ENCODE data around the gene ARID1B. TPM values are rescaled to one million over a fixed set of nuclear protein-coding genes. Genes with fewer than 3 reads are reported as not detected.

The ARID1B gene
- total and polyA plus RNA-seq, 2 of the 4 experiments (the other 2 are of a cell fraction) = 14.5 to 20.1 TPM

DNA sequence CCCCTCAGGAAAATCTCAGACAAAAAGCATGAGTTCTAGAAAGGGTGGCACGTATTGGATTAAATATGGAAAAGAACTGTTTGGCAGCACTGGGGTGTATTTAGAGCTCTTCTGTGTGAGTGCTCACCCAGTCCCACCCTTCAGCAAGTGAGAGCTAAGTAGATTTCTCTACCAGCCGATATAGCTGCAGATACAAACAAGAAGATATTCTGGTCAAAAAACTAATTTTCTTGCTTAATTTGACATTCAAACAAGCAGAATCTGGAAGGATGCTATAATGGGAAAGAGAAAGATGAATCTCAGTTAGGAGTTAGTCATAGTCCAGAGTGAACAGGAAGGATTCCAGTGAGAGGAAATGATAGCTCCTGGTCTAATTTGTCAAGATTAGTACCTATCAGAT, 314.1 kb downstream of the ARID1B start:
- peaks cover 23% of the 10 kb centered on the region for H3K9me1 ChIP-seq (ENCODE audit: insufficient read depth, low read length)
- H2AFZ ChIP-seq (replicated peaks; ENCODE audit: low read length, poor library complexity) = no peak overlapping the region
- peaks cover 32 to 61% of the 10 kb centered on the region in 2 experiments for H3K79me1 ChIP-seq (ENCODE audit: low read depth in 1 of 2, low read length in 2 of 2)
- no peaks in the 10 kb centered on the region for H3K27me3 ChIP-seq (ENCODE audit: control insufficient read depth, insufficient read depth, low read length)
- H3K4me3 ChIP-seq (ENCODE audit: insufficient read depth, low read depth, low read length) = no peak overlapping the region
- DNase-seq (no peak), ATAC-seq (ENCODE audit: low read depth) (no peak)
- no peak overlapping the region for H4K8ac ChIP-seq (ENCODE audit: low read depth in 2 of 2, low read length in 2 of 2)
- dilution Hi-C loops (cut with HindIII; ENCODE audit: low sequenced_read_pairs, unreplicated experiment) (no loop called here), intact Hi-C loops (cut with micrococcal nuclease) (loop anchor here (5.0 kb wide), 1 partner anchor 44 kb away; no protein-coding TSS in a partner anchor), in situ Hi-C loops (cut with MboI; ENCODE audit: low sequenced_read_pairs) (no loop called here)
- H2AK5ac ChIP-seq (ENCODE audit: low read depth, low read length) = no peak overlapping the region
- CTCF ChIA-PET = no interaction called here
- no peaks in the 10 kb centered on the region for H3K9me3 ChIP-seq (ENCODE audit: control insufficient read depth, insufficient read depth, low read length)
- H2AK9ac ChIP-seq (replicated peaks; ENCODE audit: low read depth, low read length, poor library complexity) = no peak overlapping the region
- no peaks in the 10 kb centered on the region; the same call in 1 of the 2 replicates for H4K20me1 ChIP-seq (ENCODE audit: insufficient read depth, low read length)
- no peak overlapping the region for H2BK120ac ChIP-seq (ENCODE audit: low read depth, low read length)
- no peak overlapping the region for H4K91ac ChIP-seq (ENCODE audit: insufficient read depth, low read depth, low read length)
- no peak overlapping the region for H3K23ac ChIP-seq (ENCODE audit: low read depth, low read length)
- no peak overlapping the region for H4K5ac ChIP-seq (ENCODE audit: low read depth, low read length)
- TF ChIP-seq SMC3 (IDR thresholded peaks at IDR 0.05; ENCODE audit: low read depth, low read length) = no peak
- no peak for TF ChIP-seq MXI1 (IDR thresholded peaks at IDR 0.05; ENCODE audit: borderline replicate concordance, low read depth, low read length)
- TF ChIP-seq, protein P1, sequence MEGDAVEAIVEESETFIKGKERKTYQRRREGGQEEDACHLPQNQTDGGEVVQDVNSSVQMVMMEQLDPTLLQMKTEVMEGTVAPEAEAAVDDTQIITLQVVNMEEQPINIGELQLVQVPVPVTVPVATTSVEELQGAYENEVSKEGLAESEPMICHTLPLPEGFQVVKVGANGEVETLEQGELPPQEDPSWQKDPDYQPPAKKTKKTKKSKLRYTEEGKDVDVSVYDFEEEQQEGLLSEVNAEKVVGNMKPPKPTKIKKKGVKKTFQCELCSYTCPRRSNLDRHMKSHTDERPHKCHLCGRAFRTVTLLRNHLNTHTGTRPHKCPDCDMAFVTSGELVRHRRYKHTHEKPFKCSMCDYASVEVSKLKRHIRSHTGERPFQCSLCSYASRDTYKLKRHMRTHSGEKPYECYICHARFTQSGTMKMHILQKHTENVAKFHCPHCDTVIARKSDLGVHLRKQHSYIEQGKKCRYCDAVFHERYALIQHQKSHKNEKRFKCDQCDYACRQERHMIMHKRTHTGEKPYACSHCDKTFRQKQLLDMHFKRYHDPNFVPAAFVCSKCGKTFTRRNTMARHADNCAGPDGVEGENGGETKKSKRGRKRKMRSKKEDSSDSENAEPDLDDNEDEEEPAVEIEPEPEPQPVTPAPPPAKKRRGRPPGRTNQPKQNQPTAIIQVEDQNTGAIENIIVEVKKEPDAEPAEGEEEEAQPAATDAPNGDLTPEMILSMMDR (conservative IDR thresholded peaks at IDR 0.05; ENCODE audit: low read depth, low read length) = no peak
- no peak for TF ChIP-seq NFE2L2 (IDR thresholded peaks at IDR 0.05; ENCODE audit: low read depth, low read length)
- no peak for TF ChIP-seq CEBPB (IDR thresholded peaks at IDR 0.05; ENCODE audit: low read depth, low read length)
- H3K18ac ChIP-seq (ENCODE audit: low read depth, low read length) = no peak overlapping the region
- H3K4me2 ChIP-seq (ENCODE audit: low read depth, low read length) = no peak overlapping the region
- no peak overlapping the region for H2BK5ac ChIP-seq (ENCODE audit: low read depth, low read length, poor library complexity, severe bottlenecking)
- BruUV-seq (replicated peaks) = no TSS peak
- H3K4me1 ChIP-seq (ENCODE audit: control insufficient read depth, insufficient read depth, low read length) = peaks cover 5% of the 10 kb centered on the region
- H3K27ac ChIP-seq (ENCODE audit: insufficient read depth, low read length) = no peak overlapping the region
- WGBS, 2 experiments (ENCODE audit: extremely low coverage in 2 of 2, insufficient read length in 1 of 2) = no CpG with 5 or more reads among the region's 2 CpGs
- H2BK20ac ChIP-seq (ENCODE audit: low read depth, low read length) = no peak overlapping the region
- no peak overlapping the region for H2BK15ac ChIP-seq (ENCODE audit: low read depth, low read length)
- H3K56ac ChIP-seq (ENCODE audit: extremely low read depth, insufficient read depth, low read length) = no peak overlapping the region
- no peak overlapping the region for H3K9ac ChIP-seq (ENCODE audit: low read depth, low read length)
- peaks cover 6% of the 10 kb centered on the region for H3K36me3 ChIP-seq (ENCODE audit: control insufficient read depth, insufficient read depth, low read length)
- no peak overlapping the region for H3K4ac ChIP-seq (ENCODE audit: low read depth, low read length)
- POLR2A ChIA-PET (ENCODE audit: unreplicated experiment) = no interaction called here
- H3K14ac ChIP-seq (replicated peaks; ENCODE audit: low read depth, low read length) = no peak overlapping the region

Measured in IMR-90 (cell line).